Measurements from ENCODE around the gene CCDC86.

CCDC86 gene

GRCh38 chr11:60834742-60835533 lies 7.0 kb upstream of the CCDC86 start:
- Histone ChIP-seq H3K27me3 (replicated peaks; ENCODE audit: control insufficient read depth, insufficient read depth, low read length) (peaks cover 9% of the 10 kb centered on the region), H3K9me3 (ENCODE audit: control insufficient read depth, low read length) (no peaks in the 10 kb centered on the region), H3K36me3 (ENCODE audit: control insufficient read depth, insufficient read depth, low read length, severe bottlenecking) (no peaks in the 10 kb centered on the region), H3K9ac (ENCODE audit: low read length) (no peak overlapping the region), H3K4me1 (ENCODE audit: control insufficient read depth, insufficient read depth, low read length) (peaks cover 17% of the 10 kb centered on the region), H3K4me3 (ENCODE audit: low read length) (no peak overlapping the region)
- no peak for DNase-seq (ENCODE audit: low read depth)

GRCh38 chr11:60835534-60835846 lies 6.4 kb upstream of the CCDC86 start:
- Histone ChIP-seq H3K9me3 (ENCODE audit: control insufficient read depth, low read length) (no peaks in the 10 kb centered on the region), H3K36me3 (ENCODE audit: control insufficient read depth, insufficient read depth, low read length, severe bottlenecking) (no peaks in the 10 kb centered on the region), H3K9ac (ENCODE audit: low read length) (no peak overlapping the region), H3K4me1 (ENCODE audit: control insufficient read depth, insufficient read depth, low read length) (peaks cover 23% of the 10 kb centered on the region), H3K27me3 (replicated peaks; ENCODE audit: control insufficient read depth, insufficient read depth, low read length) (peaks cover 9% of the 10 kb centered on the region), H3K4me3 (ENCODE audit: low read length) (no peak overlapping the region)
- no peak for DNase-seq (ENCODE audit: low read depth)

- Histone ChIP-seq H3K9me3 (ENCODE audit: control insufficient read depth, low read length) (no peaks in the 10 kb centered on the region), H3K4me3 (ENCODE audit: low read length) (no peak overlapping the region), H3K4me1 (ENCODE audit: control insufficient read depth, insufficient read depth, low read length) (peaks cover 27% of the 10 kb centered on the region), H3K36me3 (ENCODE audit: control insufficient read depth, insufficient read depth, low read length, severe bottlenecking) (no peaks in the 10 kb centered on the region), H3K27me3 (replicated peaks; ENCODE audit: control insufficient read depth, insufficient read depth, low read length) (peaks cover 9% of the 10 kb centered on the region), H3K9ac (ENCODE audit: low read length) (no peak overlapping the region)
- no peak for DNase-seq (ENCODE audit: low read depth)
Observed at GRCh38 chr11:60836866-60837515, 4.9 kb upstream of the CCDC86 start.

GRCh38 chr11:60838132-60838531 lies 3.8 kb upstream of the CCDC86 start:
- no peaks in the 10 kb centered on the region for H3K36me3 ChIP-seq (ENCODE audit: control insufficient read depth, insufficient read depth, low read length, severe bottlenecking)
- DNase-seq (ENCODE audit: low read depth): peak; percentile 25
- H3K4me1 ChIP-seq (ENCODE audit: control insufficient read depth, insufficient read depth, low read length): peaks cover 23% of the 10 kb centered on the region
- H3K4me3 ChIP-seq (ENCODE audit: low read length): no peak overlapping the region
- H3K9me3 ChIP-seq (ENCODE audit: control insufficient read depth, low read length): no peaks in the 10 kb centered on the region
- H3K27me3 ChIP-seq (replicated peaks; ENCODE audit: control insufficient read depth, insufficient read depth, low read length): peaks cover 9% of the 10 kb centered on the region
- no peak overlapping the region for H3K9ac ChIP-seq (ENCODE audit: low read length)

- peak; percentile 92 for DNase-seq (ENCODE audit: low read depth)
- Histone ChIP-seq H3K9ac (ENCODE audit: low read length) (peak overlapping the region; percentile 94), H3K4me3 (ENCODE audit: low read length) (peak overlapping the region; percentile 97), H3K4me1 (ENCODE audit: control insufficient read depth, insufficient read depth, low read length) (peaks cover 47% of the 10 kb centered on the region), H3K36me3 (ENCODE audit: control insufficient read depth, insufficient read depth, low read length, severe bottlenecking) (no peaks in the 10 kb centered on the region), H3K27me3 (replicated peaks; ENCODE audit: control insufficient read depth, insufficient read depth, low read length) (peaks cover 9% of the 10 kb centered on the region), H3K9me3 (ENCODE audit: control insufficient read depth, low read length) (no peaks in the 10 kb centered on the region)
Observed at GRCh38 chr11:60840470-60841430, 1.2 kb upstream of the CCDC86 start.

- H3K36me3 ChIP-seq (ENCODE audit: control insufficient read depth, insufficient read depth, low read length, severe bottlenecking): no peaks in the 10 kb centered on the region
- H3K27me3 ChIP-seq (replicated peaks; ENCODE audit: control insufficient read depth, insufficient read depth, low read length): peaks cover 2% of the 10 kb centered on the region
- peaks cover 47% of the 10 kb centered on the region for H3K4me1 ChIP-seq (ENCODE audit: control insufficient read depth, insufficient read depth, low read length)
- H3K9me3 ChIP-seq (ENCODE audit: control insufficient read depth, low read length): no peaks in the 10 kb centered on the region
- DNase-seq (ENCODE audit: low read depth): peak; percentile 25
- peak overlapping the region; percentile 94 for H3K9ac ChIP-seq (ENCODE audit: low read length)
- H3K4me3 ChIP-seq (ENCODE audit: low read length): peak overlapping the region; percentile 97
Observed at GRCh38 chr11:60842668-60843600, 1.0 kb downstream of the CCDC86 start.

GRCh38 chr11:60844045-60844869 lies 2.3 kb downstream of the CCDC86 start:
- Histone ChIP-seq H3K36me3 (ENCODE audit: control insufficient read depth, insufficient read depth, low read length, severe bottlenecking) (peaks cover 12% of the 10 kb centered on the region), H3K4me1 (ENCODE audit: control insufficient read depth, insufficient read depth, low read length) (peaks cover 47% of the 10 kb centered on the region)

GRCh38 chr11:60844870-60845221 lies 2.9 kb downstream of the CCDC86 start:
- H3K9ac ChIP-seq (ENCODE audit: low read length): no peak overlapping the region
- peaks cover 47% of the 10 kb centered on the region for H3K4me1 ChIP-seq (ENCODE audit: control insufficient read depth, insufficient read depth, low read length)
- DNase-seq (ENCODE audit: low read depth): no peak
- no peaks in the 10 kb centered on the region for H3K27me3 ChIP-seq (replicated peaks; ENCODE audit: control insufficient read depth, insufficient read depth, low read length)
- H3K4me3 ChIP-seq (ENCODE audit: low read length): peak overlapping the region; percentile 97
- H3K9me3 ChIP-seq (ENCODE audit: control insufficient read depth, low read length): no peaks in the 10 kb centered on the region
- H3K36me3 ChIP-seq (ENCODE audit: control insufficient read depth, insufficient read depth, low read length, severe bottlenecking): peaks cover 18% of the 10 kb centered on the region

More at GRCh38 chr11:60844045-60844869, 2.3 kb downstream of the CCDC86 start:
- H3K27me3 ChIP-seq (replicated peaks; ENCODE audit: control insufficient read depth, insufficient read depth, low read length): no peaks in the 10 kb centered on the region
- H3K9me3 ChIP-seq (ENCODE audit: control insufficient read depth, low read length): no peaks in the 10 kb centered on the region
- H3K4me3 ChIP-seq (ENCODE audit: low read length): peak overlapping the region; percentile 97
- DNase-seq (ENCODE audit: low read depth): no peak
- H3K9ac ChIP-seq (ENCODE audit: low read length): peak overlapping the region; percentile 94

- DNase-seq (ENCODE audit: low read depth): no peak
- Histone ChIP-seq H3K9ac (ENCODE audit: low read length) (no peak overlapping the region), H3K4me3 (ENCODE audit: low read length) (peak overlapping the region; percentile 97), H3K9me3 (ENCODE audit: control insufficient read depth, low read length) (no peaks in the 10 kb centered on the region), H3K36me3 (ENCODE audit: control insufficient read depth, insufficient read depth, low read length, severe bottlenecking) (peaks cover 23% of the 10 kb centered on the region), H3K27me3 (replicated peaks; ENCODE audit: control insufficient read depth, insufficient read depth, low read length) (no peaks in the 10 kb centered on the region), H3K4me1 (ENCODE audit: control insufficient read depth, insufficient read depth, low read length) (peaks cover 42% of the 10 kb centered on the region)
Observed at GRCh38 chr11:60845338-60845737, 3.4 kb downstream of the CCDC86 start.

- H3K27me3 ChIP-seq (replicated peaks; ENCODE audit: control insufficient read depth, insufficient read depth, low read length): no peaks in the 10 kb centered on the region
- H3K36me3 ChIP-seq (ENCODE audit: control insufficient read depth, insufficient read depth, low read length, severe bottlenecking): peaks cover 41% of the 10 kb centered on the region
- no peaks in the 10 kb centered on the region for H3K9me3 ChIP-seq (ENCODE audit: control insufficient read depth, low read length)
- H3K9ac ChIP-seq (ENCODE audit: low read length): no peak overlapping the region
- H3K4me3 ChIP-seq (ENCODE audit: low read length): no peak overlapping the region
- peaks cover 28% of the 10 kb centered on the region for H3K4me1 ChIP-seq (ENCODE audit: control insufficient read depth, insufficient read depth, low read length)
- DNase-seq (ENCODE audit: low read depth): no peak
Observed at GRCh38 chr11:60847281-60847680, 5.4 kb downstream of the CCDC86 start.
